ENCODE data around the gene TRIM33. TPM values are rescaled to one million over a fixed set of nuclear protein-coding genes. Genes with fewer than 3 reads are reported as not detected.

Gene TRIM33
- polyA plus RNA-seq, 1 donor from 2014 or later: 58.7 TPM

DNA sequence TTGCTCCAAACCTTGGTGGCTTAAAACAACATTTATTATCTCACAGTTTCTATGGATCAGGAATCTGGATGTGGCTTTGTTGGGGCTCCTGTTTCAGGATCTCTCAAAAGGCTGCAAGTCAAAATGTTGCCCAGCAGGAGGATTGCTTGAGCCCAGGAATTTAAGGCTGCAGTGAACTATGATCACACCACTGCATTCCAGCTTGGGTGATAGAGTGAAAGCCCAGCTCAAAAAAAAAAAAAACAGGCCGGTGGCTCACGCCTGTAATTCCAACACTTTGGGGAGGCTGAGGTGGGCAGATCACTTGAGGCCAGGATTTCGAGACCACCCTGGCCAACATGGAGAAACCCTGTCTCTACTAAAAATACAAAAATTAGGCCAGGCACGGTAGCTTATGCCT, 40.4 kb upstream of the TRIM33 start:
- Histone ChIP-seq H3K4me3 (ENCODE audit: low read length) (no peak overlapping the region), H3F3A (ENCODE audit: insufficient read depth, low read length, poor library complexity, severe bottlenecking) (no peaks in the 10 kb centered on the region), H3K9ac (ENCODE audit: low read length) (no peak overlapping the region), H3K9me3 (ENCODE audit: low read length) (no peaks in the 10 kb centered on the region), H3K4me2 (ENCODE audit: low read length) (no peak overlapping the region), H4K20me1 (ENCODE audit: insufficient read depth) (no peaks in the 10 kb centered on the region), H3K79me2 (replicated peaks; ENCODE audit: insufficient read depth, low read length) (no peaks in the 10 kb centered on the region), H2AFZ (ENCODE audit: low read depth, low read length) (no peak overlapping the region), H3K27ac (ENCODE audit: low read length) (no peak overlapping the region), H3K36me3 (ENCODE audit: insufficient read depth, low read length) (no peaks in the 10 kb centered on the region), H3K9me2 (ENCODE audit: insufficient read depth, low read length) (no peaks in the 10 kb centered on the region), H3K27me3 (ENCODE audit: insufficient read depth, low read depth, low read length) (no peaks in the 10 kb centered on the region)
- no peak for TF ChIP-seq POLR2AphosphoS5 (IDR thresholded peaks at IDR 0.05)

DNA sequence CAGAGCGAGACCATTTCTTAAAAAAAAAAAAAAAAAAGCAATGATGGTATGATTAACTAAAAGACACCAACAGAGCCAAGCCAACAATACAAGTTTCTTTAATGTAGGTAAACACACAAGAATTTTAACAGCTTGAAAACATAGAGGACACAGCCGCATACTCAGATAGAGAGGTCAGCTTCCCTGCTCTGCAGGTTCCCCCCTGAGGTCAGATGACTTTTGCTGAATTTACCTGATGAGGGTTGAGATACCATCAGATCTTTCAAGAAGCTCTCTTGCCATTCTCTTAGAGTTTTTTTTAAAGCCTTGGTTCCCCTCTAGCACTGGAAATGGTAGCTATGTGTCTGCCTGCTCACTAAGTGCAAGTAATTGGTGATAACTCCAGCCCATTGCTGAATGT, 39.3 kb upstream of the TRIM33 start:
- H3K27ac ChIP-seq (ENCODE audit: low read length): no peak overlapping the region
- H3K9me2 ChIP-seq (ENCODE audit: insufficient read depth, low read length): no peaks in the 10 kb centered on the region
- H2AFZ ChIP-seq (ENCODE audit: low read depth, low read length): no peak overlapping the region
- no peaks in the 10 kb centered on the region for H3F3A ChIP-seq (ENCODE audit: insufficient read depth, low read length, poor library complexity, severe bottlenecking)
- no peaks in the 10 kb centered on the region for H3K79me2 ChIP-seq (replicated peaks; ENCODE audit: insufficient read depth, low read length)
- H3K9me3 ChIP-seq (ENCODE audit: low read length): no peaks in the 10 kb centered on the region
- H3K27me3 ChIP-seq (ENCODE audit: insufficient read depth, low read depth, low read length): no peaks in the 10 kb centered on the region
- TF ChIP-seq SMC3 (conservative IDR thresholded peaks at IDR 0.05; ENCODE audit: poor library complexity): no peak
- TF ChIP-seq, protein P1, sequence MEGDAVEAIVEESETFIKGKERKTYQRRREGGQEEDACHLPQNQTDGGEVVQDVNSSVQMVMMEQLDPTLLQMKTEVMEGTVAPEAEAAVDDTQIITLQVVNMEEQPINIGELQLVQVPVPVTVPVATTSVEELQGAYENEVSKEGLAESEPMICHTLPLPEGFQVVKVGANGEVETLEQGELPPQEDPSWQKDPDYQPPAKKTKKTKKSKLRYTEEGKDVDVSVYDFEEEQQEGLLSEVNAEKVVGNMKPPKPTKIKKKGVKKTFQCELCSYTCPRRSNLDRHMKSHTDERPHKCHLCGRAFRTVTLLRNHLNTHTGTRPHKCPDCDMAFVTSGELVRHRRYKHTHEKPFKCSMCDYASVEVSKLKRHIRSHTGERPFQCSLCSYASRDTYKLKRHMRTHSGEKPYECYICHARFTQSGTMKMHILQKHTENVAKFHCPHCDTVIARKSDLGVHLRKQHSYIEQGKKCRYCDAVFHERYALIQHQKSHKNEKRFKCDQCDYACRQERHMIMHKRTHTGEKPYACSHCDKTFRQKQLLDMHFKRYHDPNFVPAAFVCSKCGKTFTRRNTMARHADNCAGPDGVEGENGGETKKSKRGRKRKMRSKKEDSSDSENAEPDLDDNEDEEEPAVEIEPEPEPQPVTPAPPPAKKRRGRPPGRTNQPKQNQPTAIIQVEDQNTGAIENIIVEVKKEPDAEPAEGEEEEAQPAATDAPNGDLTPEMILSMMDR (IDR thresholded peaks at IDR 0.05; ENCODE audit: poor library complexity, severe bottlenecking): no peak
- TF ChIP-seq EZH2 (IDR thresholded peaks at IDR 0.05; ENCODE audit: borderline replicate concordance, insufficient read depth, low read length, poor library complexity, severe bottlenecking): no peak
- no peak for TF ChIP-seq EP300 (conservative IDR thresholded peaks at IDR 0.05; ENCODE audit: poor library complexity, severe bottlenecking)
- TF ChIP-seq TAF1 (IDR thresholded peaks at IDR 0.05; ENCODE audit: low read depth): no peak
- TF ChIP-seq, protein P2, sequence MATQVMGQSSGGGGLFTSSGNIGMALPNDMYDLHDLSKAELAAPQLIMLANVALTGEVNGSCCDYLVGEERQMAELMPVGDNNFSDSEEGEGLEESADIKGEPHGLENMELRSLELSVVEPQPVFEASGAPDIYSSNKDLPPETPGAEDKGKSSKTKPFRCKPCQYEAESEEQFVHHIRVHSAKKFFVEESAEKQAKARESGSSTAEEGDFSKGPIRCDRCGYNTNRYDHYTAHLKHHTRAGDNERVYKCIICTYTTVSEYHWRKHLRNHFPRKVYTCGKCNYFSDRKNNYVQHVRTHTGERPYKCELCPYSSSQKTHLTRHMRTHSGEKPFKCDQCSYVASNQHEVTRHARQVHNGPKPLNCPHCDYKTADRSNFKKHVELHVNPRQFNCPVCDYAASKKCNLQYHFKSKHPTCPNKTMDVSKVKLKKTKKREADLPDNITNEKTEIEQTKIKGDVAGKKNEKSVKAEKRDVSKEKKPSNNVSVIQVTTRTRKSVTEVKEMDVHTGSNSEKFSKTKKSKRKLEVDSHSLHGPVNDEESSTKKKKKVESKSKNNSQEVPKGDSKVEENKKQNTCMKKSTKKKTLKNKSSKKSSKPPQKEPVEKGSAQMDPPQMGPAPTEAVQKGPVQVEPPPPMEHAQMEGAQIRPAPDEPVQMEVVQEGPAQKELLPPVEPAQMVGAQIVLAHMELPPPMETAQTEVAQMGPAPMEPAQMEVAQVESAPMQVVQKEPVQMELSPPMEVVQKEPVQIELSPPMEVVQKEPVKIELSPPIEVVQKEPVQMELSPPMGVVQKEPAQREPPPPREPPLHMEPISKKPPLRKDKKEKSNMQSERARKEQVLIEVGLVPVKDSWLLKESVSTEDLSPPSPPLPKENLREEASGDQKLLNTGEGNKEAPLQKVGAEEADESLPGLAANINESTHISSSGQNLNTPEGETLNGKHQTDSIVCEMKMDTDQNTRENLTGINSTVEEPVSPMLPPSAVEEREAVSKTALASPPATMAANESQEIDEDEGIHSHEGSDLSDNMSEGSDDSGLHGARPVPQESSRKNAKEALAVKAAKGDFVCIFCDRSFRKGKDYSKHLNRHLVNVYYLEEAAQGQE (IDR thresholded peaks at IDR 0.05; ENCODE audit: borderline replicate concordance): no peak
- TF ChIP-seq RAD21 (conservative IDR thresholded peaks at IDR 0.05): no peak
- TF ChIP-seq MXI1 (conservative IDR thresholded peaks at IDR 0.05; ENCODE audit: poor library complexity, severe bottlenecking): no peak
- TF ChIP-seq POLR2AphosphoS5 (IDR thresholded peaks at IDR 0.05): no peak
- no peak overlapping the region for H3K4me2 ChIP-seq (ENCODE audit: low read length)
- no peak overlapping the region for H3K4me3 ChIP-seq (ENCODE audit: low read length)
- no peaks in the 10 kb centered on the region for H3K36me3 ChIP-seq (ENCODE audit: insufficient read depth, low read length)
- no peaks in the 10 kb centered on the region for H4K20me1 ChIP-seq (ENCODE audit: insufficient read depth)
- no peak overlapping the region for H3K9ac ChIP-seq (ENCODE audit: low read length)

DNA sequence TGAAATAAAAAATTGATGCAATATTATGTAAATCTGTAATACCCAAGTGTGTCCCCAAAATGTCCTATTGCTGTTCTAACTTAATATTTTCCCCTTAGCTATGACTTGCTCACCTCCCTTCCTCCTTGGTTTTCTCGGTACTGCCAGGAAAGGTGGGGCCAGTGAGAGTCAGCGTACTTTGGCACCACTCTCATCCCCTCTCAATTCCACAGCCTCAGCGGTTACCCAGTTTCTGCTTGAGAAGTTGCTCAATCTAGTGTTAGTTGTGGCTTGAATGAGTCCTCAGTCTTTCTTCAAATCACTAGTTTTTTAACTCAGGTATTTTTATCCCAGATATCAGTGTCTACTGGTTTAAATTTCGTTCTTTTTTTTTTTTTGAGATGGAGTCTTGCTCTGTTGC, 38.1 kb upstream of the TRIM33 start:
- Histone ChIP-seq H3K36me3 (ENCODE audit: insufficient read depth, low read length) (no peaks in the 10 kb centered on the region), H3K4me3 (ENCODE audit: low read length) (no peak overlapping the region), H4K20me1 (ENCODE audit: insufficient read depth) (no peaks in the 10 kb centered on the region), H3K79me2 (replicated peaks; ENCODE audit: insufficient read depth, low read length) (no peaks in the 10 kb centered on the region), H3K27me3 (ENCODE audit: insufficient read depth, low read depth, low read length) (no peaks in the 10 kb centered on the region), H3K9me2 (ENCODE audit: insufficient read depth, low read length) (no peaks in the 10 kb centered on the region), H3K27ac (ENCODE audit: low read length) (no peak overlapping the region), H3K9ac (ENCODE audit: low read length) (no peak overlapping the region), H3K4me2 (ENCODE audit: low read length) (no peak overlapping the region), H2AFZ (ENCODE audit: low read depth, low read length) (no peak overlapping the region), H3F3A (ENCODE audit: insufficient read depth, low read length, poor library complexity, severe bottlenecking) (no peaks in the 10 kb centered on the region), H3K9me3 (ENCODE audit: low read length) (no peaks in the 10 kb centered on the region)
- TF ChIP-seq, protein P1 (IDR thresholded peaks at IDR 0.05; ENCODE audit: poor library complexity, severe bottlenecking): no peak
- TF ChIP-seq, protein P2 (IDR thresholded peaks at IDR 0.05; ENCODE audit: borderline replicate concordance): no peak
- TF ChIP-seq MXI1 (conservative IDR thresholded peaks at IDR 0.05; ENCODE audit: poor library complexity, severe bottlenecking) (no peak), POLR2AphosphoS5 (IDR thresholded peaks at IDR 0.05) (no peak), TAF1 (IDR thresholded peaks at IDR 0.05; ENCODE audit: low read depth) (no peak), SMC3 (conservative IDR thresholded peaks at IDR 0.05; ENCODE audit: poor library complexity) (no peak), EZH2 (IDR thresholded peaks at IDR 0.05; ENCODE audit: borderline replicate concordance, insufficient read depth, low read length, poor library complexity, severe bottlenecking) (no peak), EP300 (conservative IDR thresholded peaks at IDR 0.05; ENCODE audit: poor library complexity, severe bottlenecking) (no peak), RAD21 (conservative IDR thresholded peaks at IDR 0.05) (no peak)
